ENCODE data around the gene SEC23B.
"Not testable (repeated sequence)": the region's sequence is repeated elsewhere in the genome, so short reads cannot be mapped to it uniquely, and the experiment has no call there.

Gene SEC23B

GRCh38 chr20:18526761-18527160 lies 19.0 kb downstream of the SEC23B start:
- DNase-seq, result not testable (repeated sequence)

- DNase-seq, result no peak
Observed at GRCh38 chr20:18527339-18527738, 19.6 kb downstream of the SEC23B start.

GRCh38 chr20:18527836-18528235 lies 20.1 kb downstream of the SEC23B start:
- no peak for DNase-seq

- DNase-seq, result no peak
Observed at GRCh38 chr20:18529041-18529440, 21.3 kb downstream of the SEC23B start.

GRCh38 chr20:18532626-18533025 lies 24.9 kb downstream of the SEC23B start:
- no peak for DNase-seq

GRCh38 chr20:18533491-18533890 lies 25.8 kb downstream of the SEC23B start:
- no peak for DNase-seq

GRCh38 chr20:18533978-18534644 lies 26.4 kb downstream of the SEC23B start:
- no peak for DNase-seq

- no peak for DNase-seq
Observed at GRCh38 chr20:18537651-18538050, 29.9 kb downstream of the SEC23B start.

- DNase-seq, result no peak
Observed at GRCh38 chr20:18541741-18542140, 34.0 kb downstream of the SEC23B start.

- no peak for DNase-seq
Observed at GRCh38 chr20:18543216-18543615, 35.5 kb downstream of the SEC23B start.

GRCh38 chr20:18543932-18544331 lies 36.2 kb downstream of the SEC23B start:
- no peak for DNase-seq

GRCh38 chr20:18545566-18545965 lies 37.8 kb downstream of the SEC23B start:
- no peak for DNase-seq

GRCh38 chr20:18548465-18548864 lies 40.7 kb downstream of the SEC23B start:
- no peak for DNase-seq

- DNase-seq, result no peak
Observed at GRCh38 chr20:18553746-18554145, 46.0 kb downstream of the SEC23B start.

GRCh38 chr20:18566892-18567738 lies 59.4 kb downstream of the SEC23B start, which contains the start of gene SMIM26:
TSS of gene SMIM26 (plus strand) at chr20:18567432. CDS start at chr20:18567479, 47 bp downstream.
- peak; percentile 96 for DNase-seq

GRCh38 chr20:18567739-18568091 lies 60.0 kb downstream of the SEC23B start:
- no peak for DNase-seq

GRCh38 chr20:18571009-18571408 lies 63.3 kb downstream of the SEC23B start:
- no peak for DNase-seq

- no peak for DNase-seq
Observed at GRCh38 chr20:18571578-18571977, 63.8 kb downstream of the SEC23B start.

- DNase-seq, result no peak
Observed at GRCh38 chr20:18577942-18578341, 70.2 kb downstream of the SEC23B start.

- no peak for DNase-seq
Observed at GRCh38 chr20:18578581-18578980, 70.8 kb downstream of the SEC23B start.

GRCh38 chr20:18580012-18580411 lies 72.3 kb downstream of the SEC23B start:
- DNase-seq, result no peak

- DNase-seq, result no peak
Observed at GRCh38 chr20:18585134-18585533, 77.4 kb downstream of the SEC23B start.

GRCh38 chr20:18587665-18588573 lies 80.2 kb downstream of the SEC23B start, which contains the start of gene DTD1:
TSS of gene DTD1 (plus strand) at chr20:18588054. CDS start at chr20:18588073, 19 bp downstream.
- DNase-seq, result peak; percentile 95

All from stimulated activated CD4-positive, alpha-beta T cell treated with anti-CD3 and anti-CD28 coated beads, Interleukin-15, amount 100 ng/mL, for 24 hours (primary cell).